Left ventricle myocardium inferior (tissue), 1 donor: Measurements from ENCODE around the gene BANP. TPM values are rescaled to one million over a fixed set of nuclear protein-coding genes. Genes with fewer than 3 reads are reported as not detected.

ENCODE experiments used
- DNase-seq: peaks from one replicate; pipeline ENCODE4 v3.0.0-alpha.2; 2020
- H3K27ac ChIP-seq: fragments of 200-600 bp; replicated peaks from 2 replicates; pipeline ENCODE4 v1.8.0; 2021
- H3K27me3 ChIP-seq: fragments of 200-600 bp; 2 replicates; pipeline ENCODE4 v1.8.0; 2021; ENCODE audit warnings: low read depth
- H3K36me3 ChIP-seq: fragments of 200-600 bp; 2 replicates; pipeline ENCODE4 v1.8.0; 2021
- H3K4me1 ChIP-seq: fragments of 200-600 bp; 2 replicates; pipeline ENCODE4 v1.8.0; 2021
- H3K4me3 ChIP-seq: fragments of 200-600 bp; 2 replicates; pipeline ENCODE4 v1.8.0; 2021; ENCODE audit warnings: mild to moderate bottlenecking, moderate library complexity
- H3K9me3 ChIP-seq: fragments of 200-600 bp; replicated peaks from 2 replicates; pipeline ENCODE4 v1.8.0; 2021
- CTCF ChIP-seq: fragments of 200-600 bp; IDR thresholded peaks from 2 replicates; pipeline ENCODE4 v1.8.0; 2021; ENCODE audit warnings: antibody characterized with exemption, mild to moderate bottlenecking, borderline replicate concordance
- intact Hi-C: fragments of 100-400 bp; cut with micrococcal nuclease; formaldehyde crosslinking; loops from one replicate; pipeline ENCODE4 v1.11.0; 2022
- total RNA-seq: library from RNA; stranded (reverse); fragmentation: NEBNext Ultra II Directional; extraction: Animal tissue kit (Norgen Biotek cat#: 25700); gene quantifications from one replicate; pipeline ENCODE4 v1.2.1, GENCODE V29; 2021
- donor health status: DM: no; HTN: yes; CAD: no; lungs with severe emphysema.

BANP gene
- total RNA-seq, 1 donor from 2014 or later = 12.6 TPM

- peaks cover 76% of the 10 kb centered on the region for H3K4me1 ChIP-seq
- intact Hi-C loops = no loop called here
- H3K27me3 ChIP-seq = no peaks in the 10 kb centered on the region
- peak overlapping the region; percentile 21 for H3K4me3 ChIP-seq
- H3K9me3 ChIP-seq = no peaks in the 10 kb centered on the region
- H3K36me3 ChIP-seq = peaks cover 3% of the 10 kb centered on the region
- DNase-seq = peak; percentile 50
- TF ChIP-seq CTCF = peak; percentile 20
- peak overlapping the region; percentile 50 for H3K27ac ChIP-seq
Measured at GRCh38 chr16:87956365-87957231, 5.4 kb downstream of the BANP start.

- H3K27ac ChIP-seq = peak overlapping the region; percentile 50
- no peak for DNase-seq
- peaks cover 72% of the 10 kb centered on the region for H3K4me1 ChIP-seq
- no peaks in the 10 kb centered on the region for H3K9me3 ChIP-seq
- peaks cover 3% of the 10 kb centered on the region for H3K36me3 ChIP-seq
- no peaks in the 10 kb centered on the region for H3K27me3 ChIP-seq
- no peak for TF ChIP-seq CTCF
- intact Hi-C loops = no loop called here
- H3K4me3 ChIP-seq = peak overlapping the region; percentile 21
Measured at GRCh38 chr16:87957296-87958094, 6.3 kb downstream of the BANP start.

- TF ChIP-seq CTCF = no peak
- intact Hi-C loops = no loop called here
- no peak for DNase-seq
- H3K9me3 ChIP-seq = no peaks in the 10 kb centered on the region
- no peaks in the 10 kb centered on the region for H3K36me3 ChIP-seq
- no peak overlapping the region for H3K27ac ChIP-seq
- peaks cover 72% of the 10 kb centered on the region for H3K4me1 ChIP-seq
- H3K4me3 ChIP-seq = no peak overlapping the region
- no peaks in the 10 kb centered on the region for H3K27me3 ChIP-seq
Measured at GRCh38 chr16:87958632-87959031, 7.4 kb downstream of the BANP start.

GRCh38 chr16:87959391-87959990 lies 8.3 kb downstream of the BANP start:
- no peaks in the 10 kb centered on the region for H3K27me3 ChIP-seq
- H3K4me3 ChIP-seq = no peak overlapping the region
- H3K9me3 ChIP-seq = no peaks in the 10 kb centered on the region
- intact Hi-C loops = no loop called here
- DNase-seq = no peak
- H3K27ac ChIP-seq = no peak overlapping the region
- no peaks in the 10 kb centered on the region for H3K36me3 ChIP-seq
- TF ChIP-seq CTCF = no peak
- peaks cover 72% of the 10 kb centered on the region for H3K4me1 ChIP-seq

GRCh38 chr16:87960296-87960695 lies 9.1 kb downstream of the BANP start:
- no peak overlapping the region for H3K4me3 ChIP-seq
- intact Hi-C loops = no loop called here
- no peaks in the 10 kb centered on the region for H3K27me3 ChIP-seq
- H3K4me1 ChIP-seq = peaks cover 73% of the 10 kb centered on the region
- TF ChIP-seq CTCF = no peak
- H3K27ac ChIP-seq = no peak overlapping the region
- H3K36me3 ChIP-seq = no peaks in the 10 kb centered on the region
- no peaks in the 10 kb centered on the region for H3K9me3 ChIP-seq
- DNase-seq = no peak
